ENCODE data around the gene SEMA6A.

SEMA6A gene

DNA sequence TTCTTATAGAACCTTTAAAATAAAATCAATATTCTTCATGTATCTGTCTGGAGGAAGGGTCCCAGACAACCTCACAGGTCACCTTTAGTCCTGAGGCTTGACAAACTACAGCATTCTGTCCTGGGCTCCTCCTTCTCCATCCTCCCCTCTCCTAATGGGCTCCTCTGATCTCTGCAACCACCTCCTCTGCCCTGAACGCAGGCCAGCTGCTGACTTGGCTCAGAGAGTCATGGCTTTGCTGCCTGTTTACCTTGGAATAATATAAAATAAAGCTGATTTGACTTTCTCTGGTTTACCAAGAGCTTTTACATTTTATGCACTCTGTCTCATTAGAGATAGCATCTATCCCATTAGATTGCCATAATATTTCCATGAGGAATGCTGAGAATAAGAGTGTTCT lies 159.4 kb downstream of the SEMA6A start:
- in situ Hi-C loops (cut with MboI; ENCODE audit: low sequenced_read_pairs) = no loop called here

- in situ Hi-C loops (cut with MboI; ENCODE audit: low sequenced_read_pairs) = no loop called here
Observed at GRCh38 chr5:116411101-116411571, 163.5 kb downstream of the SEMA6A start.

GRCh38 chr5:116410336-116410890 lies 164.2 kb downstream of the SEMA6A start:
- in situ Hi-C loops (cut with MboI; ENCODE audit: low sequenced_read_pairs) = no loop called here

GRCh38 chr5:116409591-116410296 lies 164.9 kb downstream of the SEMA6A start:
- in situ Hi-C loops (cut with MboI; ENCODE audit: low sequenced_read_pairs) = no loop called here

DNA sequence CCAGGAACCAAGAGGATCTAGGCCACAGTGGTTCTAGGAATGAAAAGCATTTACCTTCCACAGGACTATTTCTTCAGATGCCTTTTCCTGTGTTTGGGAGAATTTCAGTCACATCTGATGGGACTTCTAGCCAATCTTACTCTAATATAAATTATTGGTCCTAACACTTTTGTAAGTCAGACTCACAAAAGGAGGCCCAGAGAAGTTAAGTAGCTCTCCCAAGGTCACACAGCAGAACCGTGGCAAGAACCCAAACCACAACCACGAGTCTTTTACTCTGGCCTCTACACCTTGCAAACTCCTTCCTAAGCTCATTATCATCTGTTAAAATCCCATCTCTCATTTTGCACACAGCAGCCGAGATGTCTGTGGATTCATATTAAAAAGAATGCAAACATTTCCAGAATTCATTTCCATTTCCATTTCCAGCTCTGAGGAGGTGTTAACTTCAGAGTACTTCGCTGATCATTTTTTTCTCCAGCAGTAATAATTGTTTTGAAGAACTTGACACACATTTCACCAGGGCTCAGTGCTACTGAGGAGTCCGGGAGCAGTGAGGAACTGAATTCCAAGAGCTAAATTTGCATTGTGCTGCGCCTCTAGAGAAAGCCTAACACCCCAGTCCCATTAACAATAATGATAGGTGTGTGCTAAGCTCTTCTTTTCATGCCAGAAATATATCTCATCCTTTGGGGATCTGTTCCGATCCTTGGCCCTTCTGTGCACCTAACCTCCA lies 168.1 kb downstream of the SEMA6A start:
- in situ Hi-C loops (cut with MboI; ENCODE audit: low sequenced_read_pairs) = no loop called here

DNA sequence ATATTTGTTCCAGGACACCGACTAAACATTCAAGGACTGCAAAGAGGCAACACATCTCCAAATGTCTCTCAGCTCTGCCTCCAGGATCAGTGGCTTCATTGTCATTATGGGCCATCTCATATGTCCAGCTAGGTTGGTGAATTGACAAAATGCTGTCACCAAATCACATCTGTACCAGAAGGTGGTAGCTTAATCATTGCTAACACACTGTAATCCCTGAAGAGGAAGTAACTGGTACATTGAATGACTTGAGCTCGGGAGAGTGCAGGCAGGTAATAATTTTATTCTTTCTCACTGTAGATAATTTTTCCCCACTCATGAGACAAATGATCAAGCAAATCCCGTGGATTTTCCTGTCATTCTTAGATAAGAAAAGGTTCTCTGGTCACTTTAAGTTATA lies 169.8 kb downstream of the SEMA6A start:
- in situ Hi-C loops (cut with MboI; ENCODE audit: low sequenced_read_pairs) = no loop called here

DNA sequence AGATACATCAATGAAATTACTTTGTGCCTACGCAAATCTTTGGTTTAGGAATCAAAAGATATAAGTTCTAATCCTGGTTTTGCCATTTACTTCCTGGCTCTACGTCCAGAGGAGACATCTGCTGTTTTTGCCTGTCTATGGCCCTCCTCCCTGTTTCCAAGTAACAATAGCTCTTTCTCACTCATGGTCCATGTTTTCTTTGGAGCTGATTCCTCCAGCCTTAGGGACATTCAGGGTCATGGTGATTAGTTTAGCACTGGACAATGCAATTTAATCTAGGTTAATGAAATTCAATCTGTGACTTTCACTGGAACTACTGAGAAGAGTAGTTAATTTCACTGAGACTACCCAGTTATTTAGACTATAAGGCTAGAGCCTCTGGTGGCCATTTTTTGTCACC lies 170.6 kb downstream of the SEMA6A start:
- in situ Hi-C loops (cut with MboI; ENCODE audit: low sequenced_read_pairs) = no loop called here

DNA sequence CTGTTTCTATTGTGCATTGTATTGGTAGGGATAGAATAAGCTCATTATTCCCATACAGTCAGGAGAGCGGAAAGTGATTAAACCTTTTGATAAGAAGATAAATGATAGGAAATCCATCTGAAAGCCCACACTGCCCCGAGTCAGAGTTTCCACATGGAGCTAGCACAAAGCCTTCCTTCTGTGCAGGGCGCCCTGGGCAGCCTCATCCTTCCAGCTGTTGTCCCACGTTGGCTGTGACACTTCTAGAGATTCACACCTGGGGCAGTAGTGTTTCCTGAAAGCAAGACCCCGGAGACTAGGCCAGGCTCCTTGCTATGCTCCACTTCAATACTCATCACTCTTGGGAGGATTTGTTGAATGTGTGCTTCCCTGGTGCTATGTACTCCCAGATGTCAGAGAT lies 172.4 kb downstream of the SEMA6A start:
- in situ Hi-C loops (cut with MboI; ENCODE audit: low sequenced_read_pairs) = no loop called here

- in situ Hi-C loops (cut with MboI; ENCODE audit: low sequenced_read_pairs) = no loop called here
Observed at GRCh38 chr5:116401576-116401975, 173.0 kb downstream of the SEMA6A start.

DNA sequence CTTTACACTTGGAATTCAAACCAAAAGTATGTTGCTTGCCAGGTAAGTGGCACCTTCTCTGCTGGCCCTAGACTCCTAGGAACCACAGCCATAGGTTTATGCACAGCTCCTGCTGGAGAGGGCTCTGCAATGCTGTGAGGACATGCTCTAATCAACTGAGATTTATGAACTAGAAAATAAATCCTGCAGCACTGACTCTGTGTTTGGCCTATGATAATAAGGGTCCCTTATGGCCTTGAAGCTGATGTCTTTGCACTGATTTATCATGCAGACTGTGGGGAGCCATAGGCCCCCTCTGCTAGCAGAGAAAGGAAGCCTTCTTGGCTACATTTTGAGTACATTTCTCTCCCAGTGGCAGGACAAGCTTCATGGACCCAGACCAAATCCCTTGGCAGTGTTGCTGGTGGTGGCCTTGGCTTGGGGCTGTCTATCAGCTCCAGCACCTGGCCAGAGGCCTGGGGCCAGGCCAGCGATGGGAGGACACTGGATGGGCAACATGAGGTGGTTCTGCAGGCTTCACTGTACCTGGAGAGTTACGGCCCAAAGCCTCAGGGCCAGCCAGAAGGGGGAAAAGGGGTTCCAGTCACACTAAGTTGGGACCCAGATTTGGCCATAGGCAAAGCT lies 178.0 kb downstream of the SEMA6A start:
- in situ Hi-C loops (cut with MboI; ENCODE audit: low sequenced_read_pairs) = no loop called here

GRCh38 chr5:116395631-116396203 lies 178.9 kb downstream of the SEMA6A start:
- in situ Hi-C loops (cut with MboI; ENCODE audit: low sequenced_read_pairs) = no loop called here

GRCh38 chr5:116395226-116395625 lies 179.4 kb downstream of the SEMA6A start:
- in situ Hi-C loops (cut with MboI; ENCODE audit: low sequenced_read_pairs) = no loop called here

- in situ Hi-C loops (cut with MboI; ENCODE audit: low sequenced_read_pairs) = no loop called here
Observed at GRCh38 chr5:116394186-116394867, 180.3 kb downstream of the SEMA6A start.
